HepG2 (cell line): ENCODE results near the gene ITPR1. TPM values are rescaled to one million over a fixed set of nuclear protein-coding genes. Genes with fewer than 3 reads are reported as not detected.

ENCODE experiments used
- FOXO4 ChIP-seq: sonication (generic); formaldehyde crosslinking; conservative IDR thresholded peaks from 2 replicates; pipeline ENCODE4 v1.8.1; 2023; ENCODE audit warnings: missing genetic modification reagents
- GLI4 ChIP-seq: sonication (generic); formaldehyde crosslinking; IDR thresholded peaks from 2 replicates; pipeline ENCODE4 v1.5.1; 2020; ENCODE audit warnings: missing genetic modification reagents, mild to moderate bottlenecking, moderate library complexity, borderline replicate concordance
- HCFC1 ChIP-seq: fragments of 150-350 bp; IDR thresholded peaks from 2 replicates; pipeline ENCODE4 v1.6.1; 2014; ENCODE audit warnings: low read depth, low read length
- KLF16 ChIP-seq, 2 experiments: sonication (generic) in 1 of 2; formaldehyde crosslinking in 1 of 2; IDR thresholded peaks; 2 replicates each; pipeline versions ENCODE4 v1.6.1 to v1.8.0; 2016 to 2023; ENCODE audit warnings: missing genetic modification reagents in 2 of 2, missing compliant biosample characterization in 1 of 2
- SMAD3 ChIP-seq: sonication (generic); formaldehyde crosslinking; IDR thresholded peaks from 2 replicates; pipeline ENCODE4 v1.4.0; 2020; ENCODE audit warnings: missing genetic modification reagents
- ZNF235 ChIP-seq: sonication (generic); formaldehyde crosslinking; IDR thresholded peaks from 2 replicates; pipeline ENCODE4 v1.8.1; 2023; ENCODE audit warnings: mild to moderate bottlenecking, missing genetic modification reagents, borderline replicate concordance
- ZNF672 ChIP-seq: sonication (generic); formaldehyde crosslinking; IDR thresholded peaks from 2 replicates; pipeline ENCODE4 v1.8.1; 2022; ENCODE audit warnings: missing genetic modification reagents
- polyA plus RNA-seq, 8 experiments: library from polyadenylated mRNA; depleted of rRNA in 3 of 8; stranded (reverse) in 7 of 8; unstranded in 1 of 8; fragments of >200 nt; fragmentation: Illumina TruSeq in 4 of 8; extraction: Trizol in 4 of 8; gene quantifications; 2 replicates each; pipeline versions ENCODE4 v1.2.1 to v1.2.3, GENCODE V29; 2011 to 2016; ENCODE audit warnings: low read depth in 4 of 8, missing spikeins in 1 of 8, mixed read lengths in 1 of 8; ENCODE audit not compliant: insufficient read depth in 1 of 8
- total RNA-seq, 5 experiments: library from RNA; depleted of rRNA; stranded (reverse); fragments of >200 nt; fragmentation: Illumina TruSeq; extraction: Trizol; gene quantifications; 2 replicates each; pipeline ENCODE4 v1.2.3, GENCODE V29; 2016; ENCODE audit warnings: low read depth in 1 of 5
- TF ChIP-seq, protein P1 (sequence below): sonication (generic); formaldehyde crosslinking; IDR thresholded peaks from 2 replicates; pipeline ENCODE4 v1.4.0; 2020; ENCODE audit warnings: mild to moderate bottlenecking, missing genetic modification reagents
- TF ChIP-seq, protein P2 (sequence below): sonication (generic); formaldehyde crosslinking; IDR thresholded peaks from 2 replicates; pipeline ENCODE4 v1.4.0; 2020; ENCODE audit warnings: mild to moderate bottlenecking, missing genetic modification reagents
- TF ChIP-seq, protein P3 (sequence below), 2 experiments: fragments of 450-650 bp in 1 of 2; sonication (generic) in 1 of 2; formaldehyde crosslinking in 1 of 2; IDR thresholded peaks; 2 replicates each; pipeline versions ENCODE4 v1.6.1 to v1.8.0; 2016 to 2022; ENCODE audit warnings: antibody characterized with exemption in 1 of 2, mild to moderate bottlenecking in 1 of 2, missing genetic modification reagents in 1 of 2

ITPR1 gene
- total and polyA plus RNA-seq, 2 of the 13 experiments (the other 11 are each of a cell fraction or from before 2014, with no cell fraction given), result 10.0 to 11.4 TPM

DNA sequence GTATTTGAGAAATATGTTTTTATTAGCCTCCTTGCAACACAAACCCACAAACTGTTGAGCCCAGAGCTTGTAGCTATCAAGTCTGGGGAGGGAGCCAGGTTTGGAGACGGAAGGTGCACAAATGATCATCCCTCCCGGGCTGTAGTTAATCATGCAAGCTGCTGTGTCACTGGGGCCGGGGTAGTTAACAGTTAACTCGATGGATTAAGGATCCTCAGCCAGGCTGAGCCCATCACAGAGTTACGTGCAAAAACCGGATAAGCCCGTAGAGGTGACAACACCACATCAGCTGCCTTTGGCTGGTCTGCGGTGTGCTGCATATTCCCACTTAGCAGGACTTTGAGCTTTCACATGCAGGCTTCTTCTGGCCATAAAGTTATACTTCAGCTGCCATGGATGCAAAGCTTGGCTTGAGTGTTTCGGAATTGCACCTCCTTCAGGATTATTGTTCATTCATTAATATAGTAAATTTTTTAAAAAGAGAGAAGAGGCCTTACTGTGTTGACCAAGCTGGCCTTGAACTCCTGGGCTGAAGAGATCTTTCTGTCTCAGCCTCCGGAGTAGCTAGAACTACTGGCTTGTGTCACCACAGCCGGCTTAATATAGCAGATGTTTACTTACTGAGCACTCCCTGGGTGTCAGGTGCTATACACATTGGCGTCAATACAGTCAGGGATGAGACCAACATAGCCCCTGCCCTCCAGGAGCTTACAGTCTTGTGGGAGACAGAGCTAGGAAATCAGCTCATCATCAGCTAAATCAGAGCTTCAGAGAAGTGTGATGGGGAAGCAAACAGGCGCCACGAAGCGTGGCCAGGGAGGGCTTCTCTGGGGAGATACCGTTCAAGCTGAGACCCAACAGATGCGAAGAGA is 259.3 kb downstream of the ITPR1 start (continued):
- TF ChIP-seq, protein P1, sequence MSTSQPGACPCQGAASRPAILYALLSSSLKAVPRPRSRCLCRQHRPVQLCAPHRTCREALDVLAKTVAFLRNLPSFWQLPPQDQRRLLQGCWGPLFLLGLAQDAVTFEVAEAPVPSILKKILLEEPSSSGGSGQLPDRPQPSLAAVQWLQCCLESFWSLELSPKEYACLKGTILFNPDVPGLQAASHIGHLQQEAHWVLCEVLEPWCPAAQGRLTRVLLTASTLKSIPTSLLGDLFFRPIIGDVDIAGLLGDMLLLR (CRISPR knock-in tag), result no peak
- TF ChIP-seq HCFC1, result no peak
- TF ChIP-seq ZNF672 (CRISPR knock-in tag), result no peak
- TF ChIP-seq, protein P2, sequence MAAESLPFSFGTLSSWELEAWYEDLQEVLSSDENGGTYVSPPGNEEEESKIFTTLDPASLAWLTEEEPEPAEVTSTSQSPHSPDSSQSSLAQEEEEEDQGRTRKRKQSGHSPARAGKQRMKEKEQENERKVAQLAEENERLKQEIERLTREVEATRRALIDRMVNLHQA (CRISPR knock-in tag), result no peak
- TF ChIP-seq ZNF235 (CRISPR knock-in tag), result no peak
- TF ChIP-seq, protein P3, sequence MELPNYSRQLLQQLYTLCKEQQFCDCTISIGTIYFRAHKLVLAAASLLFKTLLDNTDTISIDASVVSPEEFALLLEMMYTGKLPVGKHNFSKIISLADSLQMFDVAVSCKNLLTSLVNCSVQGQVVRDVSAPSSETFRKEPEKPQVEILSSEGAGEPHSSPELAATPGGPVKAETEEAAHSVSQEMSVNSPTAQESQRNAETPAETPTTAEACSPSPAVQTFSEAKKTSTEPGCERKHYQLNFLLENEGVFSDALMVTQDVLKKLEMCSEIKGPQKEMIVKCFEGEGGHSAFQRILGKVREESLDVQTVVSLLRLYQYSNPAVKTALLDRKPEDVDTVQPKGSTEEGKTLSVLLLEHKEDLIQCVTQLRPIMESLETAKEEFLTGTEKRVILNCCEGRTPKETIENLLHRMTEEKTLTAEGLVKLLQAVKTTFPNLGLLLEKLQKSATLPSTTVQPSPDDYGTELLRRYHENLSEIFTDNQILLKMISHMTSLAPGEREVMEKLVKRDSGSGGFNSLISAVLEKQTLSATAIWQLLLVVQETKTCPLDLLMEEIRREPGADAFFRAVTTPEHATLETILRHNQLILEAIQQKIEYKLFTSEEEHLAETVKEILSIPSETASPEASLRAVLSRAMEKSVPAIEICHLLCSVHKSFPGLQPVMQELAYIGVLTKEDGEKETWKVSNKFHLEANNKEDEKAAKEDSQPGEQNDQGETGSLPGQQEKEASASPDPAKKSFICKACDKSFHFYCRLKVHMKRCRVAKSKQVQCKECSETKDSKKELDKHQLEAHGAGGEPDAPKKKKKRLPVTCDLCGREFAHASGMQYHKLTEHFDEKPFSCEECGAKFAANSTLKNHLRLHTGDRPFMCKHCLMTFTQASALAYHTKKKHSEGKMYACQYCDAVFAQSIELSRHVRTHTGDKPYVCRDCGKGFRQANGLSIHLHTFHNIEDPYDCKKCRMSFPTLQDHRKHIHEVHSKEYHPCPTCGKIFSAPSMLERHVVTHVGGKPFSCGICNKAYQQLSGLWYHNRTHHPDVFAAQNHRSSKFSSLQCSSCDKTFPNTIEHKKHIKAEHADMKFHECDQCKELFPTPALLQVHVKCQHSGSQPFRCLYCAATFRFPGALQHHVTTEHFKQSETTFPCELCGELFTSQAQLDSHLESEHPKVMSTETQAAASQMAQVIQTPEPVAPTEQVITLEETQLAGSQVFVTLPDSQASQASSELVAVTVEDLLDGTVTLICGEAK (IDR thresholded peaks at IDR 0.05), result no peak
- TF ChIP-seq, protein P3 (CRISPR knock-in tag; IDR thresholded peaks at IDR 0.05), result peak; percentile 69; the same call in 1 of the 2 replicates
- no peak for TF ChIP-seq FOXO4
- TF ChIP-seq GLI4, result no peak
- TF ChIP-seq KLF16 (CRISPR knock-in tag; IDR thresholded peaks at IDR 0.05), result no peak
- TF ChIP-seq SMAD3 (CRISPR knock-in tag), result no peak; the same call in 1 of the 2 replicates
